ENCODE measurements around the gene CCKAR. TPM values are rescaled to one million over a fixed set of nuclear protein-coding genes. Genes with fewer than 3 reads are reported as not detected.

The CCKAR gene
- total and polyA plus RNA-seq, 2 donors (not counting 3 experiments of a cell fraction or from before 2014, with no cell fraction given), result not detected

DNA sequence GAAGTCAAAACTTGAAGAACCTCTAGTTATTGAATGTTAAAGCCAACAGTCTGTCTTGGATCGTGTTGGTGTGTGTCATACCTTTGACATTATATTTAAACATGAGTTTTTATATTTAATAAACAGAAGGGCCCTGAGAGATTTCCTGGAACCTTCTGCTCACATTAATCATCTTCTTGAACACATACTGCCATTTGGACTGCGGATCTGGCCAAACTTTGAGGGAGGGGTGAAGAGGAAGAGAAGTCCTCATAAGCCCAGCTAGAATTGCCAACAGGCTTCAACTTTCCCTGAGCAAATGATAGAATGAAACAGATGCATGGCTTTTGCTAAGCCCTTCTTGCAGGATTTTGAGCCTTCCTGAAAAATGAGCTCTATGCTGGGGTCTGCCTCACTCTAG, 27.4 kb downstream of the CCKAR start:
- DNase-seq (ENCODE audit: low read depth, low spot score), result no peak
- no peak overlapping the region for H3K27ac ChIP-seq (ENCODE audit: insufficient read depth, low read depth, low read length)
- intact Hi-C loops (cut with micrococcal nuclease), result no loop called here
- peaks cover 8% of the 10 kb centered on the region in 2 experiments for H3K27me3 ChIP-seq (ENCODE audit: control insufficient read depth in 2 of 2, insufficient read depth in 2 of 2, low read length in 2 of 2)
- H4K20me1 ChIP-seq (replicated peaks; ENCODE audit: control insufficient read depth, extremely low read depth, insufficient read depth, low read length), result no peaks in the 10 kb centered on the region
- dilution Hi-C loops (cut with MboI; ENCODE audit: extremely low pct_ligation_motif_present, low sequenced_read_pairs), result no loop called here
- POLR2A ChIA-PET, result no interaction called here
- H2AFZ ChIP-seq (ENCODE audit: low read depth, low read length), result no peak overlapping the region
- FAIRE-seq, result no peak
- no TSS peak for BruUV-seq (replicated peaks)
- no peaks in the 10 kb centered on the region for H3K9me3 ChIP-seq (replicated peaks; ENCODE audit: control insufficient read depth, insufficient read depth, low read length)
- H3K79me2 ChIP-seq (ENCODE audit: control insufficient read depth, insufficient read depth, low read length), result no peaks in the 10 kb centered on the region
- CTCF ChIA-PET, result interaction anchor here (0.6 to 2.9 kb wide), 4 partner anchors 11 to 547 kb away, joined by 3 to 10 read pairs (median 4); no protein-coding TSS in a partner anchor
- H3K4me1 ChIP-seq (ENCODE audit: control insufficient read depth, extremely low read depth, insufficient read depth, low read length), result no peaks in the 10 kb centered on the region
- no peaks in the 10 kb centered on the region for H3K36me3 ChIP-seq (ENCODE audit: control insufficient read depth in 2 of 2, extremely low read depth in 1 of 2, insufficient read depth in 2 of 2, low read length in 2 of 2)
- H3K9ac ChIP-seq (replicated peaks; ENCODE audit: extremely low read depth, insufficient read depth, low read length), result no peak overlapping the region
- TF ChIP-seq JUN (IDR thresholded peaks at IDR 0.05; ENCODE audit: borderline replicate concordance, insufficient read depth, insufficient read length, low read depth) (no peak), EZH2 (IDR thresholded peaks at IDR 0.05; ENCODE audit: borderline replicate concordance, low read depth, low read length, severe bottlenecking) (no peak), POLR2A (IDR thresholded peaks at IDR 0.05; ENCODE audit: low read depth, low read length) (no peak), MYC (IDR thresholded peaks at IDR 0.05; ENCODE audit: low read depth, low read length) (no peak), POLR2AphosphoS5 (IDR thresholded peaks at IDR 0.05; ENCODE audit: insufficient read depth, low read depth, low read length) (no peak), FOS (IDR thresholded peaks at IDR 0.05; ENCODE audit: borderline replicate concordance, insufficient read depth, low read length) (no peak), GATA2 (IDR thresholded peaks at IDR 0.05; ENCODE audit: insufficient read depth, insufficient read length, low read depth, low read length) (no peak)
- TF ChIP-seq, protein P1, sequence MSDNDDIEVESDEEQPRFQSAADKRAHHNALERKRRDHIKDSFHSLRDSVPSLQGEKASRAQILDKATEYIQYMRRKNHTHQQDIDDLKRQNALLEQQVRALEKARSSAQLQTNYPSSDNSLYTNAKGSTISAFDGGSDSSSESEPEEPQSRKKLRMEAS (IDR thresholded peaks at IDR 0.05; ENCODE audit: insufficient read depth, insufficient read length), result no peak
- TF ChIP-seq, protein P2, sequence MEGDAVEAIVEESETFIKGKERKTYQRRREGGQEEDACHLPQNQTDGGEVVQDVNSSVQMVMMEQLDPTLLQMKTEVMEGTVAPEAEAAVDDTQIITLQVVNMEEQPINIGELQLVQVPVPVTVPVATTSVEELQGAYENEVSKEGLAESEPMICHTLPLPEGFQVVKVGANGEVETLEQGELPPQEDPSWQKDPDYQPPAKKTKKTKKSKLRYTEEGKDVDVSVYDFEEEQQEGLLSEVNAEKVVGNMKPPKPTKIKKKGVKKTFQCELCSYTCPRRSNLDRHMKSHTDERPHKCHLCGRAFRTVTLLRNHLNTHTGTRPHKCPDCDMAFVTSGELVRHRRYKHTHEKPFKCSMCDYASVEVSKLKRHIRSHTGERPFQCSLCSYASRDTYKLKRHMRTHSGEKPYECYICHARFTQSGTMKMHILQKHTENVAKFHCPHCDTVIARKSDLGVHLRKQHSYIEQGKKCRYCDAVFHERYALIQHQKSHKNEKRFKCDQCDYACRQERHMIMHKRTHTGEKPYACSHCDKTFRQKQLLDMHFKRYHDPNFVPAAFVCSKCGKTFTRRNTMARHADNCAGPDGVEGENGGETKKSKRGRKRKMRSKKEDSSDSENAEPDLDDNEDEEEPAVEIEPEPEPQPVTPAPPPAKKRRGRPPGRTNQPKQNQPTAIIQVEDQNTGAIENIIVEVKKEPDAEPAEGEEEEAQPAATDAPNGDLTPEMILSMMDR (IDR thresholded peaks at IDR 0.05; ENCODE audit: extremely low read depth in 1 of 2, insufficient read depth in 1 of 2, low read depth in 1 of 2, low read length in 2 of 2), result no peak
- H3K4me3 ChIP-seq (replicated peaks in 1 of 3; ENCODE audit: insufficient read depth in 1 of 3, low read depth in 1 of 3, low read length in 3 of 3), result no peak overlapping the region
- H3K4me2 ChIP-seq (ENCODE audit: insufficient read depth, low read length), result no peak overlapping the region
- no peaks in the 10 kb centered on the region for H3K9me1 ChIP-seq (replicated peaks; ENCODE audit: control insufficient read depth, extremely low read depth, insufficient read depth, low read length)
